ENCODE measurements around the gene GGCT. TPM values are rescaled to one million over a fixed set of nuclear protein-coding genes. Genes with fewer than 3 reads are reported as not detected.

GGCT gene
- total RNA-seq, 1 experiment from 2014 or later, result 52.2 TPM

GRCh38 chr7:30475580-30475979 is 29.0 kb downstream of the GGCT start:
- no peaks in the 10 kb centered on the region for H3K27me3 ChIP-seq (ENCODE audit: control insufficient read depth, insufficient read depth, low read length)
- no peak overlapping the region for H3K27ac ChIP-seq (ENCODE audit: low read length)
- H3K9me3 ChIP-seq (ENCODE audit: control insufficient read depth, insufficient read depth, low read depth, low read length), result no peaks in the 10 kb centered on the region
- H3K4me3 ChIP-seq (ENCODE audit: low read depth in 2 of 2, low read length in 2 of 2), result no peak overlapping the region
- BruUV-seq (replicated peaks), result no TSS peak
- in situ Hi-C loops (cut with HindIII; ENCODE audit: low pct_unique_long_range_greater_than_20kb, low sequenced_read_pairs) (no loop called here), intact Hi-C loops (cut with micrococcal nuclease; ENCODE audit: unreplicated experiment) (no loop called here)
- POLR2A ChIA-PET, result no interaction called here
- TF ChIP-seq TCF7L2 (IDR thresholded peaks at IDR 0.05; ENCODE audit: low read depth, low read length), result no peak
- DNase-seq (ENCODE audit: low read depth, low spot score) (no peak), ATAC-seq (no peak)
- H3K4me1 ChIP-seq (ENCODE audit: control insufficient read depth, insufficient read depth, low read length), result peaks cover 20% of the 10 kb centered on the region; the same call in 1 of the 2 replicates
- CTCF ChIA-PET, result no interaction called here
- no peaks in the 10 kb centered on the region for H3K36me3 ChIP-seq (ENCODE audit: control insufficient read depth, insufficient read depth, low read length)

- Histone ChIP-seq H3K27me3 (ENCODE audit: control insufficient read depth, insufficient read depth, low read length) (no peaks in the 10 kb centered on the region), H3K4me1 (ENCODE audit: control insufficient read depth, insufficient read depth, low read length) (peaks cover 17% of the 10 kb centered on the region; the same call in 1 of the 2 replicates), H3K36me3 (ENCODE audit: control insufficient read depth, insufficient read depth, low read length) (no peaks in the 10 kb centered on the region), H3K4me3 (ENCODE audit: low read depth in 2 of 2, low read length in 2 of 2) (no peak overlapping the region), H3K27ac (ENCODE audit: low read length) (no peak overlapping the region), H3K9me3 (ENCODE audit: control insufficient read depth, insufficient read depth, low read depth, low read length) (no peaks in the 10 kb centered on the region)
- intact Hi-C loops (cut with micrococcal nuclease; ENCODE audit: unreplicated experiment), result no loop called here
- CTCF ChIA-PET, result interaction anchor here (0.6 kb wide), 1 partner anchor 195 kb away, joined by 3 read pairs; no protein-coding TSS in a partner anchor
- POLR2A ChIA-PET, result interaction anchor here (0.6 kb wide), 1 partner anchor 8 kb away, joined by 4 read pairs; no protein-coding TSS in a partner anchor
- in situ Hi-C loops (cut with HindIII; ENCODE audit: low pct_unique_long_range_greater_than_20kb, low sequenced_read_pairs), result no loop called here
- TF ChIP-seq REST (IDR thresholded peaks at IDR 0.05; ENCODE audit: insufficient read depth in 1 of 2, low read depth in 2 of 2, low read length in 1 of 2) (no peak), CTCF (IDR thresholded peaks at IDR 0.05) (no peak), TCF7L2 (IDR thresholded peaks at IDR 0.05; ENCODE audit: low read depth, low read length) (no peak), POLR2AphosphoS5 (IDR thresholded peaks at IDR 0.05; ENCODE audit: low read depth, low read length) (no peak), SIN3A (IDR thresholded peaks at IDR 0.05; ENCODE audit: borderline replicate concordance, insufficient read depth, low read depth, low read length) (no peak)
- ATAC-seq (no peak), DNase-seq (ENCODE audit: low read depth, low spot score) (no peak)
- BruUV-seq (replicated peaks), result no TSS peak
Observed at GRCh38 chr7:30474893-30475292, 29.7 kb downstream of the GGCT start.

- intact Hi-C loops (cut with micrococcal nuclease; ENCODE audit: unreplicated experiment), result no loop called here
- no peak for ATAC-seq
- TF ChIP-seq CTCF (IDR thresholded peaks at IDR 0.05), result no peak
- no peak for TF ChIP-seq POLR2AphosphoS5 (IDR thresholded peaks at IDR 0.05; ENCODE audit: low read depth, low read length)
- TF ChIP-seq TCF7L2 (IDR thresholded peaks at IDR 0.05; ENCODE audit: low read depth, low read length), result no peak
- TF ChIP-seq REST (IDR thresholded peaks at IDR 0.05; ENCODE audit: insufficient read depth in 1 of 2, low read depth in 2 of 2, low read length in 1 of 2), result no peak
- TF ChIP-seq SIN3A (IDR thresholded peaks at IDR 0.05; ENCODE audit: borderline replicate concordance, insufficient read depth, low read depth, low read length), result no peak
- Histone ChIP-seq H3K36me3 (ENCODE audit: control insufficient read depth, insufficient read depth, low read length) (no peaks in the 10 kb centered on the region), H3K27ac (ENCODE audit: low read length) (no peak overlapping the region), H3K4me3 (ENCODE audit: low read depth in 2 of 2, low read length in 2 of 2) (no peak overlapping the region), H3K9me3 (ENCODE audit: control insufficient read depth, insufficient read depth, low read depth, low read length) (no peaks in the 10 kb centered on the region), H3K4me1 (ENCODE audit: control insufficient read depth, insufficient read depth, low read length) (peaks cover 16% of the 10 kb centered on the region; the same call in 1 of the 2 replicates), H3K27me3 (ENCODE audit: control insufficient read depth, insufficient read depth, low read length) (no peaks in the 10 kb centered on the region)
- BruUV-seq (replicated peaks), result no TSS peak
- CTCF ChIA-PET, result interaction anchor here (0.6 kb wide), 1 partner anchor 194 kb away, joined by 3 read pairs; no protein-coding TSS in a partner anchor
- POLR2A ChIA-PET, result interaction anchor here (0.6 kb wide), 1 partner anchor 8 kb away, joined by 4 read pairs; no protein-coding TSS in a partner anchor
- in situ Hi-C loops (cut with HindIII; ENCODE audit: low pct_unique_long_range_greater_than_20kb, low sequenced_read_pairs), result no loop called here
- DNase-seq (ENCODE audit: low read depth, low spot score), result no peak
Observed at GRCh38 chr7:30474485-30474884, 30.1 kb downstream of the GGCT start.

All from Panc1 (cell line).